Tibial artery (tissue), 4 donors: ENCODE data around the gene FOXL1.

Source experiments
- DNase-seq, 2 donors: peaks; one replicate each; pipeline ENCODE4 v3.0.0-alpha.2; 2019
- H3K27ac ChIP-seq, 2 donors: fragments of 200-600 bp; sonication (generic) in 1 of 2; 1 replicate in 1 of 2; 2 replicates in 1 of 2; pipeline ENCODE4 v1.5.1; 2018 to 2019; ENCODE audit warnings: mild to moderate bottlenecking in 1 of 2
- H3K27me3 ChIP-seq, 2 donors: fragments of 200-600 bp; sonication (generic) in 1 of 2; one replicate each; pipeline versions ENCODE4 v1.5.1 to v1.6.0; 2016 to 2019
- H3K36me3 ChIP-seq, 3 donors: fragments of 200-600 bp; sonication (generic) in 2 of 3; one replicate each; pipeline ENCODE4 v1.5.1; 2016 to 2019; ENCODE audit warnings: mild to moderate bottlenecking in 2 of 3
- H3K4me1 ChIP-seq, 4 donors: fragments of 200-600 bp; sonication (generic) in 2 of 4; 1 replicate in 3 of 4; 2 replicates in 1 of 4; pipeline ENCODE4 v1.5.1; 2016 to 2019
- H3K4me3 ChIP-seq, 2 donors: fragments of 200-600 bp; sonication (generic) in 1 of 2; 1 replicate in 1 of 2; 2 replicates in 1 of 2; pipeline ENCODE4 v1.5.1; 2018 to 2019; ENCODE audit warnings: mild to moderate bottlenecking in 2 of 2
- H3K9me3 ChIP-seq, 3 donors: fragments of 200-600 bp; sonication (generic) in 1 of 3; one replicate each; pipeline ENCODE4 v1.5.1; 2016 to 2019
- CTCF ChIP-seq, 2 experiments: fragments of 200-600 bp in 1 of 2; fragments of 450-650 bp in 1 of 2; IDR thresholded peaks; one replicate each; pipeline ENCODE4 v1.5.1; 2017 to 2019; ENCODE audit warnings: antibody characterized with exemption in 2 of 2, mild to moderate bottlenecking in 1 of 2, moderate library complexity in 1 of 2
- intact Hi-C: fragments of 100-400 bp; cut with DNase I; formaldehyde crosslinking; loops from one replicate; pipeline ENCODE4 v1.15.0; 2023; ENCODE audit warnings: low total_unique reads

Gene FOXL1

GRCh38 chr16:86626284-86626683 is 47.9 kb downstream of the FOXL1 start:
- Histone ChIP-seq H3K27ac (peak overlapping the region; percentile 67 to 74), H3K27me3 (no peaks in the 10 kb centered on the region), H3K36me3 (peaks cover 0 to 9% (median 0%) of the 10 kb centered on the region in 3 donors), H3K9me3 (no peaks in the 10 kb centered on the region), H3K4me1 (peaks cover 0 to 28% (median 14%) of the 10 kb centered on the region in 4 donors), H3K4me3 (no peak overlapping the region)
- TF ChIP-seq CTCF (IDR thresholded peaks at IDR 0.05), result no peak
- intact Hi-C loops, result no loop called here
- peak in 1 of 2 donors; percentile 62 for DNase-seq

GRCh38 chr16:86626966-86627365 is 48.6 kb downstream of the FOXL1 start:
- Histone ChIP-seq H3K27me3 (no peaks in the 10 kb centered on the region), H3K36me3 (peaks cover 0 to 9% (median 0%) of the 10 kb centered on the region in 3 donors), H3K27ac (peak overlapping the region; percentile 67 to 74), H3K9me3 (no peaks in the 10 kb centered on the region), H3K4me3 (no peak overlapping the region), H3K4me1 (peaks cover 0 to 28% (median 14%) of the 10 kb centered on the region in 4 donors)
- peak in 1 of 2 donors; percentile 65 for DNase-seq
- TF ChIP-seq CTCF (IDR thresholded peaks at IDR 0.05), result no peak
- intact Hi-C loops, result no loop called here

GRCh38 chr16:86628614-86629013 is 50.3 kb downstream of the FOXL1 start:
- intact Hi-C loops, result no loop called here
- no peaks in the 10 kb centered on the region for H3K27me3 ChIP-seq
- peaks cover 0 to 9% (median 0%) of the 10 kb centered on the region in 3 donors for H3K36me3 ChIP-seq
- DNase-seq, result peak in 1 of 2 donors; percentile 15
- no peak overlapping the region for H3K4me3 ChIP-seq
- no peaks in the 10 kb centered on the region for H3K9me3 ChIP-seq
- no peak overlapping the region for H3K27ac ChIP-seq
- no peak for TF ChIP-seq CTCF (IDR thresholded peaks at IDR 0.05)
- H3K4me1 ChIP-seq, result peaks cover 0 to 28% (median 14%) of the 10 kb centered on the region in 4 donors

GRCh38 chr16:86630471-86630870 is 52.1 kb downstream of the FOXL1 start:
- intact Hi-C loops, result no loop called here
- Histone ChIP-seq H3K4me3 (no peak overlapping the region), H3K27me3 (no peaks in the 10 kb centered on the region), H3K4me1 (peaks cover 0 to 30% (median 16%) of the 10 kb centered on the region in 4 donors), H3K9me3 (no peaks in the 10 kb centered on the region), H3K27ac (no peak overlapping the region), H3K36me3 (peaks cover 0 to 9% (median 0%) of the 10 kb centered on the region in 3 donors)
- DNase-seq, result peak in 1 of 2 donors; percentile 60
- TF ChIP-seq CTCF (IDR thresholded peaks at IDR 0.05), result no peak

GRCh38 chr16:86631444-86631843 is 53.1 kb downstream of the FOXL1 start:
- Histone ChIP-seq H3K36me3 (peaks cover 0 to 9% (median 0%) of the 10 kb centered on the region in 3 donors), H3K9me3 (no peaks in the 10 kb centered on the region), H3K27me3 (no peaks in the 10 kb centered on the region), H3K4me3 (no peak overlapping the region), H3K27ac (no peak overlapping the region), H3K4me1 (peaks cover 0 to 30% (median 14%) of the 10 kb centered on the region in 4 donors)
- DNase-seq, result no peak
- TF ChIP-seq CTCF (IDR thresholded peaks at IDR 0.05), result no peak
- intact Hi-C loops, result no loop called here
